ENCODE data around the gene IQCE. TPM values are rescaled to one million over a fixed set of nuclear protein-coding genes. Genes with fewer than 3 reads are reported as not detected.
A peak's percentile ranks its signal among the peaks of the same experiment; 100 is the strongest.

Gene IQCE
- total RNA-seq, 4 donors from 2014 or later: 9.7 to 23.5 (median 15.6) TPM

DNA sequence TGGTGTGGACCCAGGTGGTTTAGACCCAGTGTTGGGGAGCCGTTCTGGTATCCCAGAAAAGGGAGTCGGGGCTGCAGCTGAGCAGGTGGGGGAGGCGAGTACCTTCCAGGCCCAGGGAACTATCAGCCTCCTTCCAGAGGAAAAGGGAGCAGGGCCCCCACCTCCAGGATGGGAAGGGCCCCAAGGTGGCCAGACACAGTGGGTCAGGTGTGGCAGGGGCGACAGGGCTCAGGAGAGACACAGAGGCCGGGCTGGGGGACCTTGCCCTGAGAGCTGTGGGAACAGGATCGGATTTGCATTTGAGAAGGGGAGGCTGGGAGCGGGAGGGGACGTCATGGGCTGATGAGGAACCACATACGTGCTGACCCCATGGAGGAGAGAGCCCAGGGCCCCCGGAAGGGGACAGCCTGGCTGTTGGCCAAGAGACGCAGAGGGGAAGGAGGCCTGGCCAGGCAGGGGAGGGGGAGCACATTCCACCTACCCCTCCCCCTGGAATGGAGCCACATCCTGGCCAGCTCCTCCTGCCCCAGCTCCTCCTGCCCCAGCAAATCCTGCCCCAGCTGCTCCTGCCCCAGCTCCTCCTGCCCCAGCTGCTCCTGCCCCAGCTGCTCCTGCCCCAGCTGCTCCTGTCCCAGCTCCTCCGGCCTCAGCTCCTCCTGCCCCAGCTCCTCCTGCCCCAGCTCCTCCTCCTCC, 63.3 kb downstream of the IQCE start:
- 47 to 52% methylated on average over 5 to 6 of the region's 12 CpGs for WGBS, 2 donors (ENCODE audit: low coverage in 1 of 2)
- H3K27ac ChIP-seq: no peak overlapping the region
- H3K9me3 ChIP-seq: no peaks in the 10 kb centered on the region
- H3K27me3 ChIP-seq: no peaks in the 10 kb centered on the region
- H3K4me3 ChIP-seq: no peak overlapping the region
- TF ChIP-seq POLR2AphosphoS5 (IDR thresholded peaks at IDR 0.05) (no peak), POLR2A (IDR thresholded peaks at IDR 0.05) (no peak), EP300 (IDR thresholded peaks at IDR 0.05) (no peak), CTCF (IDR thresholded peaks at IDR 0.05) (no peak)
- peaks cover 0 to 69% (median 16%) of the 10 kb centered on the region in 3 donors for H3K4me1 ChIP-seq
- no peak for ATAC-seq
- no peaks in the 10 kb centered on the region for H3K36me3 ChIP-seq

GRCh38 chr7:2622869-2623697, 64.3 kb downstream of the IQCE start:
- Histone ChIP-seq H3K27me3 (no peaks in the 10 kb centered on the region), H3K4me1 (peaks cover 0 to 67% (median 16%) of the 10 kb centered on the region in 3 donors), H3K27ac (peak overlapping the region in 1 of 4 donors; percentile 22), H3K4me3 (no peak overlapping the region), H3K9me3 (no peaks in the 10 kb centered on the region), H3K36me3 (no peaks in the 10 kb centered on the region)
- TF ChIP-seq EP300 (IDR thresholded peaks at IDR 0.05) (no peak), CTCF (IDR thresholded peaks at IDR 0.05) (no peak), POLR2A (IDR thresholded peaks at IDR 0.05) (no peak), POLR2AphosphoS5 (IDR thresholded peaks at IDR 0.05) (no peak)
- WGBS, 2 donors (ENCODE audit: low coverage in 1 of 2): 63% methylated on average over 3 of the region's 19 CpGs; no CpG with 5 or more reads in 1 of the 2 donors
- ATAC-seq: peak; percentile 66

DNA sequence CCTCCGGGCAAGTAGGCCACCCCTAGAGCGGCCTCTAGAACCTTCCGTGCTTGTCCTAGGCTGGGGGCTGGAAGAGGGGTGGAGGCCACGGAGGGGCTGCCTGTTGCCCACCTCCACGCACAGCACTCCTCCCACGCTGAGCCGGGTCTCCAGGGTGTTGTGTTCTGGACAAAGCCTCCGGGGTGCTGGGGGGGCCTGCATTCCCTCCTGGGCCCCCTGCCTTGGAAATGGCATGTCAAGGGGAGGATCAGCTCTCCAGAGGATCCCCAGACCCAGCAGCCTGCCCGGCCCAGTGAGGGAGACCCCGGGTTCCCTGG, 64.9 kb downstream of the IQCE start:
- H3K4me3 ChIP-seq: no peak overlapping the region
- H3K9me3 ChIP-seq: no peaks in the 10 kb centered on the region
- no peak for ATAC-seq
- no peak overlapping the region for H3K27ac ChIP-seq
- H3K27me3 ChIP-seq: no peaks in the 10 kb centered on the region
- H3K4me1 ChIP-seq: peaks cover 0 to 61% (median 16%) of the 10 kb centered on the region in 3 donors
- no peak for TF ChIP-seq CTCF (IDR thresholded peaks at IDR 0.05)
- TF ChIP-seq POLR2A (IDR thresholded peaks at IDR 0.05): no peak
- no peak for TF ChIP-seq EP300 (IDR thresholded peaks at IDR 0.05)
- no peak for TF ChIP-seq POLR2AphosphoS5 (IDR thresholded peaks at IDR 0.05)
- H3K36me3 ChIP-seq: no peaks in the 10 kb centered on the region
- no CpG with 5 or more reads among the region's 10 CpGs for WGBS, 2 donors (ENCODE audit: low coverage in 1 of 2)

DNA sequence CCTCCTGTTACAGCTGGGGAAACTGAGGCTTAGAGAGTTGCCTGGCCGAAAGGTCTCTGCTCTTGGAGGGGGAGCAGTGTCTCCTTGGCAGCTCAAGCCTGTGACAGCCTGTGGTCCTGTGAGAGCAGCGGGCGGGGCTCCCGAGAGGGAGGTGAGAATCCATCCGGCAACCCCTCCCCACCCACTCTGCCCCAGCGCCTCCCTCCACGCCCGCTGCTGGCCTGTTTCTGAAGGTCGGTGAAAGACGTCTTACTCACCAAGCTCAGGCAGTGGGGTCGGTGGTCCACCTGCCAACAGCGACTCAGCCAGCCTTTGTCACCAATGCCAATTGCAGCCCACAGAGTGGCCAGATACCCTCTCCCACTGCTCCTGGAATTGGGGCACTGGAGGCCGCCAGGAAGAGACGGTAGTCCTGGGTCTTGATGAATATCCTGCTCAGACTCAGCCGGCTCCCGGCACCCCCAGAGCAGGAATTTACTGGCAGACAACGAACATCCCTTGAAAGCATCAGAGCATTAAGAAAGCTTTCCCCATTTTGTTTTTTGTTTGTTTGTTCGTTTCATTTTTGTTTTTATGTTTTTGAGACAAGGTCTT, 65.6 kb downstream of the IQCE start:
- TF ChIP-seq CTCF (IDR thresholded peaks at IDR 0.05): no peak
- TF ChIP-seq POLR2A (IDR thresholded peaks at IDR 0.05): no peak
- TF ChIP-seq POLR2AphosphoS5 (IDR thresholded peaks at IDR 0.05): no peak
- no peak for TF ChIP-seq EP300 (IDR thresholded peaks at IDR 0.05)
- peaks cover 0 to 54% (median 16%) of the 10 kb centered on the region in 3 donors for H3K4me1 ChIP-seq
- no peaks in the 10 kb centered on the region for H3K36me3 ChIP-seq
- no peak overlapping the region for H3K27ac ChIP-seq
- no peak overlapping the region for H3K4me3 ChIP-seq
- ATAC-seq: no peak
- WGBS, 2 donors (ENCODE audit: low coverage in 1 of 2): 60 to 67% methylated on average over 1 to 5 of the region's 18 CpGs
- H3K9me3 ChIP-seq: no peaks in the 10 kb centered on the region
- no peaks in the 10 kb centered on the region for H3K27me3 ChIP-seq

Data from gastroesophageal sphincter (tissue), 4 donors.